Measurements from ENCODE around the gene AHI1. TPM values are rescaled to one million over a fixed set of nuclear protein-coding genes. Genes with fewer than 3 reads are reported as not detected.
"Not testable (repeated sequence)": the region's sequence is repeated elsewhere in the genome, so short reads cannot be mapped to it uniquely, and the experiment has no call there.

AHI1 gene
- total and polyA plus RNA-seq, 8 donors = 10.6 to 24.8 (median 16.5) TPM

DNA sequence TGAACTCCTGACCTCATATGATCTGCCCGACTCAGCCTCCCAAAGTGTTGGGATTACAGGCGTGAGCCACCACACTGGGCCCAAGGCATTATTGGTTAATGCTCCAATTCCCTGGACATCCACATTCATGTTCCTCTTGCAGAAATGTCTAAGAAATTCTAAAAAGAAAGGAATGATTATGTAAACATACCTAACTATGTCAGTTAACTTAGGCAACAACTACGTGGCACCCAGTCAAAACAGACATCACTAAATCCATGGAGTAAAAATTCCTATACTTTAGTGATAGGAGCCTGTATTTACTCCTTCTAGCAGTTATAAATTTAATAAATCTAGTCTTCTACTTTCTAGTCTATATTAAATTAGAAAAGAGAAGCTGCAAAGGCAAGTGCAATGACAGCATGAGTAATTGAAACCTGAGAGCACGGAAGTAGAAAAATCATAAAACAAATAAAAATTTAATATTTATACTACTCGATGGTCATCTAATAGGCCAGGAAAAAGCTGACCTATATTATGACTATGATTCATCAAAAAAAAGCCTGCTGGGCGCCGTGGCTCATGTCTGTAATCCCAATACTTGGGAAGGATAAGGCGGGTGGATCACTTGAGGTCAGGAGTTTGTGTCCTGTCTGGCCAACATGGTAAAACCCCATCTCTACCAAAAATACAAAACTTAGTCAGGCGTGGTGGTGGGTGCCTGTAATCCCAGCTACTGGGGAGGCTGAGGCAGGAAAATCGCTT lies 4.2 kb downstream of the AHI1 start:
- no peaks in the 10 kb centered on the region for H3K27me3 ChIP-seq
- WGBS, 2 donors = 91 to 94% methylated on average over 10 of the region's 10 CpGs
- intact Hi-C loops (cut with DNase I) = no loop called here
- no peak overlapping the region for H3K4me3 ChIP-seq
- TF ChIP-seq, protein P1, sequence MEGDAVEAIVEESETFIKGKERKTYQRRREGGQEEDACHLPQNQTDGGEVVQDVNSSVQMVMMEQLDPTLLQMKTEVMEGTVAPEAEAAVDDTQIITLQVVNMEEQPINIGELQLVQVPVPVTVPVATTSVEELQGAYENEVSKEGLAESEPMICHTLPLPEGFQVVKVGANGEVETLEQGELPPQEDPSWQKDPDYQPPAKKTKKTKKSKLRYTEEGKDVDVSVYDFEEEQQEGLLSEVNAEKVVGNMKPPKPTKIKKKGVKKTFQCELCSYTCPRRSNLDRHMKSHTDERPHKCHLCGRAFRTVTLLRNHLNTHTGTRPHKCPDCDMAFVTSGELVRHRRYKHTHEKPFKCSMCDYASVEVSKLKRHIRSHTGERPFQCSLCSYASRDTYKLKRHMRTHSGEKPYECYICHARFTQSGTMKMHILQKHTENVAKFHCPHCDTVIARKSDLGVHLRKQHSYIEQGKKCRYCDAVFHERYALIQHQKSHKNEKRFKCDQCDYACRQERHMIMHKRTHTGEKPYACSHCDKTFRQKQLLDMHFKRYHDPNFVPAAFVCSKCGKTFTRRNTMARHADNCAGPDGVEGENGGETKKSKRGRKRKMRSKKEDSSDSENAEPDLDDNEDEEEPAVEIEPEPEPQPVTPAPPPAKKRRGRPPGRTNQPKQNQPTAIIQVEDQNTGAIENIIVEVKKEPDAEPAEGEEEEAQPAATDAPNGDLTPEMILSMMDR (IDR thresholded peaks at IDR 0.05) = no peak
- FAIRE-seq = no peak
- DNase-seq = no peak
- no peak overlapping the region for H3K27ac ChIP-seq
- H3K4me1 ChIP-seq = peaks cover 0 to 13% (median 8%) of the 10 kb centered on the region in 3 donors
- no peaks in the 10 kb centered on the region for H3K9me3 ChIP-seq
- ATAC-seq = no peak
- peaks cover 0 to 17% (median 0%) of the 10 kb centered on the region in 3 donors for H3K36me3 ChIP-seq

DNA sequence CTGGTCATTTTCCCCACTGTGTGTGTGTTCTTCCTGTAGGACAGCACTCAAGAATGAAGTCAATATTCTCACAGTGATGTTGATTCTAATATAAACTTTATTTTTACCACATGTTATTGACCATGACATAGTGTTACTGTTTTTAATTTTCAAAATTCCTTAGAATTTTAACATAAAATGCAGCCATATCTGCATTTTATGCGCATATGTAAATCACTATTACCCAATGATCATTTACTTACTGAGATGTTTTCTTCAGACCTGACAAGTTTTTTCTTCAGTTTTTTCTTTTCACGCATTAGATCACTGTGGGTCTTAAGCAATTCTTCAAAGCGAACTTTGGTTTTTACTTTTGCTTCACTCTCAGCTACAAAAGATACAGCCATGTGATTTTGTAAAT lies 7.2 kb downstream of the AHI1 start:
- H3K9me3 ChIP-seq = no peaks in the 10 kb centered on the region
- intact Hi-C loops (cut with DNase I) = no loop called here
- peaks cover 0 to under 1% (median 0%) of the 10 kb centered on the region in 3 donors for H3K4me1 ChIP-seq
- no peak for ATAC-seq
- no peaks in the 10 kb centered on the region for H3K27me3 ChIP-seq
- H3K27ac ChIP-seq = no peak overlapping the region
- no peak overlapping the region for H3K4me3 ChIP-seq
- peaks cover 0 to 22% (median 0%) of the 10 kb centered on the region in 3 donors for H3K36me3 ChIP-seq
- TF ChIP-seq, protein P1 (IDR thresholded peaks at IDR 0.05) = no peak
- no peak for DNase-seq
- FAIRE-seq = no peak
- WGBS, 2 donors = 96 to 98% methylated on average over 3 of the region's 3 CpGs

DNA sequence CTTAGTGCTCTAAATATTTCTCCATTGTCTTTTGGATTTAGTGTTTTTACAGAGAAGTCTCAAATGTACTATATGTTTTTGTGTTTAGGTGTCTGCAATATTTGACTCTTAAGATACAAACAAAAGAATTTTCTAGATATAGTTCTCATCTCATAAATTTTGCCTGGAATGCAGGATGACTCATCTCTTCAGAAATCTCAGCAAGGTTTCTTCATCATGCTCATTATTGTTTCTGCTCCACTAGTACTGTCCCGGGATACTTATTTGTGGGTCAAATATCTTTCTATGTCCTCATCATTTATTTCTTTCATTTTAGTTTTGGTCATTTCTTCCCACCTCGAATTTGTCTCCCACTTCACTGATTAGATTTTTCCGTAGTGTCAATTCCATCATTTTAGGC lies 9.5 kb downstream of the AHI1 start:
- no peaks in the 10 kb centered on the region for H3K4me1 ChIP-seq
- H3K27me3 ChIP-seq = no peaks in the 10 kb centered on the region
- DNase-seq (no peak), FAIRE-seq (no peak), ATAC-seq (no peak)
- intact Hi-C loops (cut with DNase I) = no loop called here
- no peak overlapping the region for H3K4me3 ChIP-seq
- peaks cover 0 to 22% (median 7%) of the 10 kb centered on the region in 3 donors for H3K36me3 ChIP-seq
- TF ChIP-seq, protein P1 (IDR thresholded peaks at IDR 0.05) = no peak
- no peaks in the 10 kb centered on the region for H3K9me3 ChIP-seq
- no peak overlapping the region for H3K27ac ChIP-seq
- 89 to 91% methylated on average over 3 of the region's 3 CpGs for WGBS, 2 donors

DNA sequence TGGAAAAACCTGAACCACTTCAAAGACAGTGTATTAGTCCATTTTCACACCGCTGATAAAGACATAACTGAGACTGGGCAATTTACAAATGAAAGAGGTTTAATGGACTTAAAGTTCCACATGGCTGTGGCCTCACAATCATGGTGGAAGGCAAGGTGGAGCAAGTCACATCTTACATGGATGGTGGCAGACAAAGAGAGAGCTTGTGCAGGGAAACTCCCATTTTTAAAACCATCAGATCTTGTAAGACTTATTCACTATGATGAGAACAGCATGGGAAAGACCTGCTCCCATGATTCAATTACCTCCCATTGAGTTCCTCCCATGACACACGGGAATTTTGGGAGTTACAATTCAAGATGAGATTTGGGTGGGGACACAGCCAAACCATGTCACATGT lies 13.6 kb downstream of the AHI1 start:
- H3K27ac ChIP-seq; H3K4me3 ChIP-seq; intact Hi-C loops (cut with DNase I); DNase-seq; H3K9me3 ChIP-seq; FAIRE-seq; ATAC-seq; H3K27me3 ChIP-seq; H3K4me1 ChIP-seq: not testable (repeated sequence)
- H3K36me3 ChIP-seq = peaks cover 0 to 17% (median 13%) of the 10 kb centered on the region in 3 donors
- 94 to 100% methylated on average over 2 of the region's 2 CpGs for WGBS, 2 donors

DNA sequence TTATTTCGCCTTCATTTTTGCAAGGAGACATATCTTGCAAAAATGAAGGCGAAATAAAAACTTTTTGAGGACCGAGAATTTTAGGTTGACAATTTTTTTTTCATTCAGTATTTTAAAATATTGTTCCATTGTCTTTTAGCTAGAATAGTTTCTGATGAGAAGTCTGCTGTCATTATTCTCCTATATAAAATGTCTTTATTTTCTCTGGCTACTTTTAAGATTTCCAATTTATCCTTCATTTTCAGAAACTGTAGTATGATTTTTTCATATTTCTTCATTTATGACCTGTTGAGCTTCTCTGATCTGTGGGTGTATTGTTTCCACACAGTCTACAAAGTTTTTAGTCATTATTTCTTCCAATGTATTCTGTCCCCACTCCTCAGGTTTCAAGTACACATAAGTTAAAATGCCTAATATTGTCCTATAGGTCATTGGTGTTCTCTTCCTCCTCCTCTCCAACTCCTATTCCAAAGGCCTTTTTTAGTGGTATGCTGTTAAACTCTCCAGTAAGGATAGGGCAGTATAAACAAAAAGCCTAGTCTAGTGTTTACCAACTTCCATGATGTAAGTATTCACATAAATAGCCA lies 15.7 kb downstream of the AHI1 start:
- ATAC-seq (no peak), DNase-seq (no peak), FAIRE-seq (no peak)

More for the DNA sequence above, 15.7 kb downstream of the AHI1 start:
- Histone ChIP-seq H3K9me3 (no peaks in the 10 kb centered on the region), H3K36me3 (peaks cover 0 to 13% (median 8%) of the 10 kb centered on the region in 3 donors), H3K4me1 (no peaks in the 10 kb centered on the region), H3K4me3 (no peak overlapping the region), H3K27me3 (no peaks in the 10 kb centered on the region), H3K27ac (no peak overlapping the region)
- intact Hi-C loops (cut with DNase I) = no loop called here
- TF ChIP-seq, protein P1 (IDR thresholded peaks at IDR 0.05) = no peak
- 98 to 99% methylated on average over 3 of the region's 3 CpGs for WGBS, 2 donors
